D341Med (cell line): ENCODE results near the gene GATC.
"Not testable (repeated sequence)": the region's sequence is repeated elsewhere in the genome, so short reads cannot be mapped to it uniquely, and the experiment has no call there.

Source experiments
- DNase-seq: peaks from one replicate; pipeline ENCODE4 v3.0.0; 2012; ENCODE audit warnings: low spot score

GATC gene

DNA sequence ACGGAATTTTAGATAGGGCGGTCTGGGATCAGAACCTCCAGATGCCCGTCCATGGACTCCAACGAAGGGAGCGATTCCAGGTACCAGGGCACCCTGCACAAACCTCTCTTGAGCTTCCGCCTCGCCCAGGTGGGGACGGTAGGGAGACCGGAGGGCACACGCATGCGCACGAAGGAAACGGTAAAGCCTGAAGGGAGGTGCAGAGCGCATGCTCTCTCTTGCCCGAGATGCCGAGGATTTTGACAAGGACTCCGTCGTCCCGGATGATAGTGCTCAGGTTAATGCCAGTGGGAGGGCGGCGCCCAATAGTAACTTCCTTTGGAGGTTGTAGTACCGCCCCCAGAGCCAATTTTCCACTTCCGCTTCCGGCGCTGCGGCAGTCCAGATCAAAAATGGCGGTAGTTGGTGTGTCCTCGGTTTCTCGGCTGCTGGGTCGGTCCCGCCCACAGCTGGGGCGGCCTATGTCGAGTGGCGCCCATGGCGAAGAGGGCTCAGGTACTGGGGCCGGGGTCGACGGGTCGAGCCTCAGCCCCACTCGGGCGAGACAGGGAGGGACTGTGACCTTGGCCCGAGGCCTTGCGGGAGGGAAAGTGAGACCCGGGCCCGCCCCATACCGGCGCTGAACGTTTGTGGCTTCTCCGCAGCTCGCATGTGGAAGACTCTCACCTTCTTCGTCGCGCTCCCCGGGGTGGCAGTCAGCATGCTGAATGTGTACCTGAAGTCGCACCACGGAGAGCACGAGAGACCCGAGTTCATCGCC, 8.3 kb upstream of the GATC start, which contains the start of gene COX6A1:
COX6A1 (plus strand) TSS at position 379 of the 760 bp plus-strand sequence; CDS start at position 393, 14 bp downstream.
- peak; percentile 96 for DNase-seq

DNA sequence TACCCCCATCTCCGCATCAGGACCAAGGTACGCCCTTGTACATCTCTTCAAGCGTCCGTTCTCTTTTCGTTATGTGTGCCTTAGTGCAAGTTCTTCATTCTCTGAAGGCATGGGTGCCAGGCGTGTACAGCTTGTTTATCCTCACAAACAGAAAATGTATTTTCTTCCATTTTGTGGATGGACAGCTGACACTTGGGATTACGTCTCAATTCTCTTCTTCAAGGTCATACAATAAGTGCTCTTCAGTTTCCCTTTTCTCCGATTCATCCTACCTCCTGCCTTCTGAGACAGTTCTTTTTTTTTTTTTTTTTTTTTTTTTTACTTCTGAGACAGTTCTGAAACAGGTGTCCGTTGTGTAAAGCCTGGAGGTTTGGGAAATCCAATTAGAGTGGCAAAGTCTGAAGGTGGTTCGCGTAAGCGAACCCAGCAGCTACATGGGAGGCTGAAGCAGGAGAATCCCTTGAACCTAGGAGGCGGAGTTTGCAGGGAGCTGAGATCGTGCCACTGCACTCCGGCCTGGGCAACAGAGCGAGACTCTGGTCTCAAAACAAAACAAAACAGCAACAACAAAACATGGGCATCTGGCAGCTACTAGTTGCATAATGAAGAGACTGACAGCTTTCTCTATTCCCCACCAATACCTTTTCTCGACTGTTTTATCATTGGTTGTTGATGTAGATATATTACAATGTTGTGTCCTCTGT, 7.6 kb upstream of the GATC start:
- DNase-seq, result no peak

DNA sequence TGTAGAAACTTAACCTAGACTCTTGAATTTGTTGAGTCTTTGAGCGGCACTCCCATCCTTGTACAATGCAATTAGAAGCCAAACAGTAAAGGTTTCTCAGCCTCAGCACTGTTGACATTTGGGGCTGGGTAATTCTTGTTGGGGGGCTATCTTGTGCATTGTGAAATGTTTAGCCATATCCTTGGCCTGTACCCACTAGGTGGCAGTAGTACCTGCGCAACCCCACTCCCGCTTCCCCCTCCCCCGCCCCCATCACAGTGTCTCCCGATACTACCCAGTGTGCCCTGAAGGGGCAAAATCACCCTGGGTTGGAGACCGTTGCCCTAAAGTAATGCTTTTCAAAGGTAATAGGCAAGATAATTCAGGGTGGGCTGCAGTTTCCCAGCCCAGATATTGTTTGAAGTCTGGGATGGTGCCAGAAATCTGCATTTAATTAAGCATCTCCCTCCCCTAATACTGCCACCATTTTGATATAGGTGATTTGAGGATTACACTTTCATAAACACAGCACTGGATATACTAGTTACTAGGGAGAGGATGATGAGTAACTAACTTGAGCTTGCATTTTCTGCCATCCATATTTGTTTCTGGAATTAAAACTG, 6.5 kb upstream of the GATC start:
- DNase-seq, result peak; percentile 84

DNA sequence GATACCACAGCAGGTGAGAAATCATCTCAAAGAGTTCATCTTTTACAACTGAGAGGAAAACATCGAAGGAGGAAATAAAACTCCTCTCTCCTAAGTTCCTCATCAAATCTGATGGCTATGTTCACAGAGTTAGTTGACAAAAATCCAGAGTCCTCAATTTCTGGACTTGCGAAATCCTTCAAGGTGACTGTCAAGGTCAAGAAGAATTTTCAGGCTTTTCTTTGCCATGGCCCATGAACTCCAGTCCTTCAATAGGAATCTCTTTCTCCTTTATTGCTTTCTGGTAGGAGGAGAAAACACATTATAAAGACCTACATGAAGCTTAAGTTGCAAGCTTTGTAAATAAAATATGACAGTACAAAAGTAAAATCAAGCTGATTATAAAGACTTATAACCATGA, 1.6 kb upstream of the GATC start:
- no peak for DNase-seq

DNA sequence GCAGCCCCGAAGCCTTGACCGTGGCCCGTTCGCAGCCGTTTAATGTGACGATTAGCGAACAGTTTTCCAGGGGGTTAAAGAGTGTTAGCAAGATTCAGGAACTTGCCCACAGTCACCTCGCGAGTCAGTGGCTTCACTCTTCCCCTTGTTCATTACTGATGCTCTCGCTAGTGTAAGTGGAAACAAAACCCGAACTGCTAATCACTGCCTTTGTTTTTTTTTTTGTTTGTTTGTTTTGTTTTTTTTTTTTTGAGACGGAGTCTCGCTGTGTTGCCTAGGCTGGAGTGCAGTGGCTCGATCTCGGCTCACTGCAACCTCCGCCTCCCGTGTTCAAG, 567 bp downstream of the GATC start:
- DNase-seq, result not testable (repeated sequence)

DNA sequence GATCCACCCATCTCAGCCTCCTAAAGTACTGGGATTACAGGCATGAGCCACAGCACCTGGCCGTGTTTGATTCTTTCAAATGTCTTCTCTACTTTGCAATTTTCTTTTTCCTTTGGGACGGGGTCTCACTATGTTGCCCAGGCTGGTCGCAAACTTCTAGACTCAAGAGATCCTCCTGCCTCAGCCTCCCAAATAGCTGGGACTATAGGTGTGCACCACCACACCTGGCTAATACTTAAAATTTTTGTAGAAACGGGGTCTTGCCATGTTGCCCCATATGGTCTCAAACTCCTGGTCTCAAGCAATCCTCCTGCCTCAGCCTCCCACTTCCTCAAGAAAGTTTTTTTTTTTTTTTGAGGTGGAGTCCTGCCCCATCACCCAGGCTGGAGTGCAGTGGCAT, 1.7 kb downstream of the GATC start:
- no peak for DNase-seq

DNA sequence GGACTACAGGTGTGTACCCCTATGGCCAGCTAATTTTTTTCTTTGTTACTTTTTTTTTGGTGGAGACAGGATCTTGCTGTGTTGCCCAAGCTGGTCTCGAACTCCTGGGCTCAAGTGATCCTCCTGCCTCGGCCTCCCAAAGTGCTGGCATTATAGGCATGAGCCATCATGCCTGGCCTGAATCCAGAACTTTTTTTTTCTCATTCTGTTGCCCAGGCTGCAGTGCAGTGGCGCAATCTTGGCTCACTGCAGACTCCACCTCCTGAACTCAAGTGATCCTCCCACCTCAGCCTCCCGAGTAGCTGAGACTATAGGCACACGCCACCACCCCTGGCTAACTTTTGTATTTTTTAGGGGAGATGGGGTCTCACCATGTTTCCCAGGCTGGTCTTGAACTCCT, 6.3 kb downstream of the GATC start:
- not testable (repeated sequence) for DNase-seq

DNA sequence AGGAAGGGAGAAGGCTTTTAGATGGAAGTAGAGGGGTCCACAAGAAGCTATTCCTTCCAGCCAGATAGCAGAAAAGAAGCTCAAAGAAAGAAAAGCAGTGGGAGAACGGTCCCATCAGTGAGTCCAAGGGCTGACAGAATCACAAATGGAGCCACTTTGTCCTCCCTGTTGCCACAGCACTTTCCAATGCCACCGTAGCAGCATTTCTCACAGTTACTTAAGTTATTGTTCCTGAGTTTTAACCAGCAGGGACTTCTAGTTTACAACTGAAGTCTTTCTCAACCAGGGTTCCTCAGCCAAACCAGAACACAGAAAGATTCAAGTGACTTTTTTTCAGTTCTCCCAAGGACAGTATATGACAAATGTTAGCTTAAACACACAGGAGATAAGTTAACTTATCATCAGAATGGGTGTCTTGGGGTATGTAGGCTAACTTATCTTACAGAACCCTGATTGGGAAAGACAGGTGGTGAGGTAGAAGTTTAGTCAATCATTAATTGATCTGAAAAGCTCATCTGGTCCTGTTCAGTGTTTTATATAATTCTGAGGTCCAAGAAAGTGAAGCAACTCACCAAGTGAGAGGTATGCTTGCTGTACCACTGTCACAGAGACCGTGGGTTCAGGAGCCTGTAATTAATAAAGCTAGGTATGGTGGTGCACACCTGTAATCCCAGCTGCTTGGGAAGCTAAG, 7.0 kb downstream of the GATC start:
- no peak for DNase-seq

DNA sequence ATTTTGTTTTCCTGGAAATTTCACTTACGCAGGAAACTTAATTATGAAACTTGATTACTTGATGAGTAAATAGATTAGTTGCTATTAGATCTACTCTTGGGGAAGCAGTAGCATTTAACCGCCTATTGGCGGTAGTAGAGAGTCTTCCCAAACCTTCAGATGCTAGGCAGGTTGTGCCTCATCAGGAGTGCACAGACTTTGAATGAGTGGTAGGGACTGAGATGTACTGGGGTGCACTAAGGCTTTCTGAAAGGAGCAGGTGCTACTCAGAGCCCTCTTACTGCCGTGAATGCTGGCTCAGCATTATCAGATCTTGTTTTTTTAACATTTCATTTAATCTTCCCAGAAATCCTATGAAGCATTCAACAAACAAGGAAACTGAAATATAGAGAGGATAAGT, 7.7 kb downstream of the GATC start:
- peak; percentile 61 for DNase-seq

DNA sequence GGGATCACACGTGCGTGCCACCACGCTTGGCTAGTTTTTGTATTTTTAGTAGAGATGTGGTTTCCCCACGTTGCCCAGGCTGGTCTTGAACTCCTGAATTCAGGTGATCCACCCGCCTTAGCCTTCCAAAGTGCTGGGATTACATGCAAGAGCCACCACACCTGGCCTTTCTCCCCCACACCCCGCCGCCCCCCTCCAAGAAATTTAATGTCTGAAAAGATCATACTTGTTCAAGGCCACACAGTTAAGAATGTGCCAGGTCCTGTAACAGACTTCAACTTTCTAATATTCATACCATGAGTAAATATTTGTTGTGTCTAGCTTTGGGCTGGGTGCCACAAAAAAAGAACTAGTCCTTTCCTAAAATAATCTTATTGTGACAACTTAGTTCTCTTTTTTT, 9.1 kb downstream of the GATC start:
- DNase-seq, result no peak

DNA sequence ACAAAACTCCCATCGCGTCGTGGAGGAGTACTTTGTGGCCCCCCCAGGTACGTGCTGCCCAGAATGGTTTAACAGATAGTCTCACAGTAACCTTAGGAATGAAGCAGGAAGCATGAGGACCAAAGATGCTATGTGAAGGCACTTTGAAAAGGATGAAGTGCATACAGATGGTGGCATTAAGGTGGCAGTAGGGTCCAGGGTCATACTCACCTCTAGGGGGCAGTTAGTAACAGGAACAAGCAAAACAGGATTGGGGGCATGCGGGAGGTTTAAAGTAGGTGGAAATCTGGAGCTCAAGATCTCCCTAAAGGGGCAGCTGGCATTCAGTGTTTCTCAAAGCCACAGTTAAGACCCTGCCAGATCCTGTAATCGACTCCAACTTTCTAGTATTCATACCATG, 10.9 kb downstream of the GATC start:
- DNase-seq, result peak; percentile 53

DNA sequence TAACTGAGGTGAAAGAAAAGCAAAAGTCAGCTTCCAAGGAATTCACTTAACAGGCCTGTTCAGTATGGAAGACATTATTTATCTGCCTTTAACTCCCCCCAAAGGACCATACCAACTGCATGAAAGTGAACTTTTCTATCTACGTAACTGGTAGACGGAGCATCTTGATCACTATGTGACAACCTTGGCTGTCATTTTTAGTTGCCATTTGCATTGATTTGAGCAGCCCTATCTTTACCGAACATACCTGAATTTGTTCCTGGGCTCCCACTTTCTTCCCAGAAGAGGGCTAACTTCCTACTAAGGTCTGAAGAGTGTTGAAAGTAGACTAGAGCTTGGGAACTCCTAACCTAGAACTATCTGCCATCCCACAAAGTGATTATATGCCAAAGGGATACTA, 13.9 kb downstream of the GATC start:
- DNase-seq, result no peak

DNA sequence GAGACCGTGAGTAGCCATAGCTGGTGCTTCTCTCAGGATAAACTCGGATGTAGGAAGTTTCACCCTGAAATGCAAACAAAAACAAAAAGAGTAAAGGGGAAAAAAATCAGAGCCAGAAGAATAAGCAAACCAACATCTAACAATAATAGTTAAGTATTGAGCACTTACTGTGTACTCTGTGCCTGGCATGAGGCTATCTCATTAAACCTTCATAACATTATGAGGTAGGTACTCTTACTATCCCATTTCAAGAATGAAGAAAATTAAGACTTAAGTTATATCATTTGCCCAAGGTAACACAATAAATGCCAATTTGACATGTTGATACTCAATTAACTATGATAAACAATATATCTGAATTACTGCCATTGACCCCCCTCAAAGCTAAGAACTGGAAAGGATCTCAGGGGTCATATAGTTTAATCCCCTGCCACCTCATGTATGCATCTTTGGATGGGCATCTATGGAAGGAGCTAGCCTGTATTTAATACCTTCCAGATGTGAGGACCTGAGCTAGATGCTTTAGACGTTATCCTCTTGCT, 15.9 kb downstream of the GATC start:
- DNase-seq, result no peak

DNA sequence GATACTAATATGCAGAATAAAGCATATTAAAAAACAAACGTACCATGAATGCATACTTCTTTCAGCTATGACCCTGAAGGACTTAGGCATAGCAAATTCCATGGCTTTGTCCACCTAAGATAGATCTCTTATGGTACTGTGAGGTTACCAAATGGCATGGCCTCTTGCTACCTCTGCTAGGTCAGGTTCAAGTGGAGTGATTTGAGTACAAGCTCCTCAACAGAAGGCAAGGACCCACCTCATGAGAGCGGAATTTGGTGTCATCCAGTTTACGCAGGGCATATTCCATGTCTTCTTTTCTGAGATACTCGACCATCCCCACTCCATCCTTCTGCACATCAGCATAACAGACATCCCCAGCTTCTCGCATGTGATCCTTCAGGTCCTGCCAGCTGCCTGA, 17.5 kb downstream of the GATC start:
- no peak for DNase-seq

DNA sequence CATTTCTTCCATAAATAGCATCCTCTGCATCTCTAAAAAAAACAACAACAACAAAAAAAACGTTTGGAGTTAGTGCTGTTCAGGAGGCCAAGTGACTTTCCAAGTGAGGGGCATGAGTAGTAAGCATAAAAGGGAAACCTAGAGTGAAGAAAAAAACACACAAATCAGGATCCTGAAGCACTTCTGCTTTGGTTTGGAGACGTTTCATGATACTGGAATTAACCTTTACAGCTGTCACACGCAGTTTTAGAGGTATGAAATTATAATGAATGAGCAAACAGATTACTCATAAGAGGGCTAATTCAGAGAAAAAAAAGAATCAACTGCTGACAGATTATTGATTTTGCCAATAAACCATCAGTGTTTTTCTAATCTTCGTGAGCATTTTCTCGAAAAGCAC, 19.5 kb downstream of the GATC start:
- DNase-seq, result no peak

DNA sequence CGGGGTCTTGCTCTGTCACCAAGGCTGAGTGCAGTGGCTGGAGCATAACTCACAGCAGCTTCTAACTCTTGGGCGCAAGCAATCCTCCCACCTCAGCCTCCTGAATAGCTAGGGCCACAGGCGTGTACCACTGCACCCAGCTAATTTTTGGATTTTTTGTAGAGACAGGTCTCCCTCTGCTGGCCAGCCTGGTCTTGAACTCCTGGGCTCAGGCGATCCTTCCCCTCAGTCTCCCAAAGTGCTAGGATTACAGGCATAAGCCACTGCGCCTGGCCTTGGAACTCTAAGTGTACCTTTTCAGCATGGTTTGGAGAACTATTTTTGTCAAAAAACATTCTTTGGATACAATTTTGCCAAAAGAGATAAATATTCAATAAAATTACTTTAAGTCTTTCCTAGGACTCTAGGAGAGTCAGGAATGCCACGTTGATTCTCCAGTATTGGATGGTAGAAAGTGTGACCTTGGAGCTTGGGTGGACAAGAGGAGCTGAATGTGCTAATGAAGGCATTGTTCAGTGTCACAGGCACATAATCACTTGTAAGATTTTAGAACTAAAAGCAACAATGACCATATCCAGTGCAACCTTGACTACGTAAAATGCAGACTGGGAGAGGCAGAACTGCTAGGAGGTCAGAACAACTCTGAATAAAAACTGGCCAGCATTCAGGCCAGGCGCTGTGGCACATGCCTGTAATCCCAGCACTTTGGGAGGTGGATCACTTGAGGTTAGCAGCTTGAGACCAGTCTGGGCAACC, 20.5 kb downstream of the GATC start:
- no peak for DNase-seq

DNA sequence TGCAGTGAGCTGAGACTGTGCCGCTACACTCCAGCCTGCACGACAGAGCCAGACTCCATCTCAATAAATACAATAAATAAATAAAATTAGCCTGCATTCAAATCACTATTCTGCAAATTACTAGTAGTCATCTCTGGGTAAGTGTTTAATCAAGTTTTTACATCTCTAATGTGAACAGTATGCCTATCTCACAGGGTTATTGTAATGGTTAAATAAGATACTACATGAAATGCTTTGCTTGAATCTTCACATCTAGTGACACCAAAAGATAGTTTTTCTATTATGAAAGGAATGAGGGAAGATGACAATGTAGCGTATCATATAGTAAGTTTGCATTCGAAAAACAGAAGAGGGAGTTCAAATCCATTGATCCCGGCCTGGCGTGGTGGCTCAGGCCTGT, 21.2 kb downstream of the GATC start:
- DNase-seq, result no peak

DNA sequence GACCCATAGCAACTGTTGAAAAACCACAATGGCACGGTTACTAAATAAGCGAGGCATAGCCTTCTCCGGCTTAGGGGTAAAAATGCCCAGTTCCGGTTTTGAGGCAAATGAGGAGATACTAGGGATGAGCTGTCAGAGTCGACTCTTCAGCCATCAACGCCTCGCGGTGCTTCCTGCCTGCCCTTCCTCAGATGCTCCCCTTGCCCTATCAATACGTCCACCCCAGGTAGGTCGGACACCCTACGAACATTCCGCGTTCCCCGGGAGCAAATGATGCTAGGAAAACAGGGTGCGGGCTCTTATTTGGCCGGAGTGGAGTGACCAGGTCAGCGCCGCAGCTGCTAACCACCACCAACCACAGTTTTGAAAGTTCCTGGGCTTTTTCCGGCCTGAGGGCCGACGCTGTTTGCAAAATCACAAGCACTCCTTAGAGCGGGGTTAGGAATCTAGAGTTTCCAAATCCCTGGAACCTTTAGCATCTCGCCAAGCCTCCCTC, 22.1 kb downstream of the GATC start:
- DNase-seq, result no peak

DNA sequence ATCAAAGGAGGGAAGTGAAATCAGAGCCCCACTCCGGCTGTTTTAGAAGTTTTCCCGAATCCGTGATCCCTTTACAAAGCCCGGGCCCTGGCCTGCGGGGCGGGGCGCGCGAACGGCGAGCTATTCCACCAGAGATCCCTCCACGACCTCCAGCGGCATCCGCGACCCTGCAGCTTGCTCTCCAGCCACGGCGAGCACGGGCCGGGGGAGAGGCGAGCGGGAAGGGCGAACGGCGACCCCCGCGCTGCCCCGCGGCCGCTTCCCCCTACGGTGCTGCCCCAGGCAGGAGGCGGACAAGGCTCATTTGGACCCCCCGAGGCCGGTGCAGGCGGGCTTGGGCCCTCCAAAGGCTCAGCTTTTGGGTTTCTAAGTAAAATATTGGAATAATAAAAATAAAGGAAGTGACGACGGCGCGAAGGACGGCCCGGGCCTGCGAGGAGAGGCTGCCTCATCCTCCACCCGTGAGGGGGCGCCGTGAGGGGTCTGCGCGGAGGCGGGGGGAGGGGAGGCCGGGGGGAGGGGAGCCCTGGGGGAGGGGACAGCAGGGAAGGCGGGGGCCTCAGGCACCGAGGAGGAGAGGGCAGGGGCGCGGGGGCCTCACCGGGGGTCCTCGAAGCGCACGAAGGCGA, 22.7 kb downstream of the GATC start:
- peak; percentile 81 for DNase-seq

DNA sequence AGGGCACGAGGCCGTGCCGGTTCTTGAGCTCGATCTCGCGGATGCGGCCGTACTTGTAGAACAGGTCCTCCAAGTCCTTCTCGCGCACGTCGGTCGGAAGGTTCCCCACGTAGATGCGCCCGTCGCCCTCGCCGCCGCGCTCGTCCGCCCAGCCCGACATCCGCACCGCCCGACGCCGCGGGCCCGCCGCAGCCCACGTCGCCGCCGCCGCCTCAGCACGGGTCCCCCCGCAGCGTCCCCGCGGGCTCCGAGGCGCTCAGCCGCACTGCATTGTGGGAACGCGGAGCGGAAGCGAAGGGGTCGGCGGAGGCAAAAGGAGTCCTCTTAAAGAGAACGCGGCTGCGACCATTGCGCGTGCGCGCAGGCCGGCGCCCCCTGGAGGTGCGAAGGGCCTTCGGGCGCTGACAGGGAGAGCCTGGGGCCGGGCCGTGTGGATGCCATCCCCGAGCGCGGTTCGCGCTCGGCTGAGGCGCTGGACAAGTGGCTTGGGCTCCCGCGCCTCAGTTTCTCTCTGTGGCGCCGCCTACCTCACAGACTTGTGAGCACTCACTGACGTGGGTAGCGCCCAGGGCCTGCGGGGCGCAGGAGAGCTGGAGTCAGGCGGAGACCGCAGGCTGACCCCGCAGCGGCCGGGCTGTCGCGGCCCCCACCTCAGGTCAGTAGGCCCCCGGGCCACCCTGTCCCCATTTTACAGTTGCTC, 23.4 kb downstream of the GATC start, which contains the start of gene SRSF9:
SRSF9 (minus strand) TSS at position 299 of the 700 bp plus-strand sequence; CDS start at position 160, 139 bp downstream.
- peak; percentile 99 for DNase-seq
